ENCODE data around the gene PDE2A. TPM values are rescaled to one million over a fixed set of nuclear protein-coding genes. Genes with fewer than 3 reads are reported as not detected.

PDE2A gene
- total and polyA plus RNA-seq, 5 experiments from 2014 or later: 0.22 to 1.9 (median 0.74) TPM; not detected in 1

GRCh38 chr11:72584939-72585597 is 89.2 kb downstream of the PDE2A start:
- H3K27ac Mint-ChIP-seq: peak overlapping the region; percentile 27 to 95 (median 80)
- H3K9me3 Mint-ChIP-seq: no peaks in the 10 kb centered on the region
- no peaks in the 10 kb centered on the region for H3K36me3 Mint-ChIP-seq
- ATAC-seq: peak in 1 of 2 donors; percentile 3
- peaks cover 14 to 45% (median 29%) of the 10 kb centered on the region in 5 donors for H3K27me3 Mint-ChIP-seq
- peak overlapping the region; percentile 78 to 92 (median 91) for H3K4me3 Mint-ChIP-seq
- POLR2A ChIA-PET: no interaction called here
- DNase-seq: peak in 1 of 10 donors; percentile 52
- peaks cover 17 to 33% (median 30%) of the 10 kb centered on the region in 4 donors for H3K4me1 Mint-ChIP-seq

- peak; percentile 30 to 73 (median 50) for DNase-seq
- POLR2A ChIA-PET: no interaction called here
- Mint-ChIP-seq H3K36me3 (no peaks in the 10 kb centered on the region), H3K27ac (peak overlapping the region; percentile 27 to 95 (median 83)), H3K4me1 (peaks cover 13 to 26% (median 23%) of the 10 kb centered on the region in 4 donors), H3K27me3 (peaks cover 14 to 39% (median 24%) of the 10 kb centered on the region in 5 donors), H3K9me3 (no peaks in the 10 kb centered on the region), H3K4me3 (peak overlapping the region; percentile 78 to 92 (median 91))
- ATAC-seq: peak; percentile 73 to 75
Measured at GRCh38 chr11:72584293-72584938, 89.8 kb downstream of the PDE2A start.

GRCh38 chr11:72583616-72584292 is 90.5 kb downstream of the PDE2A start:
- POLR2A ChIA-PET: no interaction called here
- ATAC-seq: no peak
- H3K36me3 Mint-ChIP-seq: no peaks in the 10 kb centered on the region
- peaks cover 13 to 32% (median 19%) of the 10 kb centered on the region in 5 donors for H3K27me3 Mint-ChIP-seq
- no peaks in the 10 kb centered on the region for H3K9me3 Mint-ChIP-seq
- DNase-seq: peak in 1 of 10 donors; percentile 52
- H3K4me3 Mint-ChIP-seq: peak overlapping the region in 9 of 10 donors; percentile 43 to 79 (median 64)
- peaks cover 13 to 24% (median 21%) of the 10 kb centered on the region in 4 donors for H3K4me1 Mint-ChIP-seq
- H3K27ac Mint-ChIP-seq: peak overlapping the region in 1 of 10 donors; percentile 33

- H3K27ac Mint-ChIP-seq: peak overlapping the region in 1 of 10 donors; percentile 29
- peak overlapping the region in 4 of 10 donors; percentile 4 to 78 (median 16) for H3K4me3 Mint-ChIP-seq
- H3K36me3 Mint-ChIP-seq: no peaks in the 10 kb centered on the region
- H3K9me3 Mint-ChIP-seq: no peaks in the 10 kb centered on the region
- H3K27me3 Mint-ChIP-seq: peaks cover 8 to 26% (median 14%) of the 10 kb centered on the region in 5 donors
- peaks cover 13 to 24% (median 21%) of the 10 kb centered on the region in 4 donors for H3K4me1 Mint-ChIP-seq
- POLR2A ChIA-PET: no interaction called here
- ATAC-seq (no peak), DNase-seq (peak in 1 of 10 donors; percentile 32)
Measured at GRCh38 chr11:72583177-72583553, 91.1 kb downstream of the PDE2A start.

GRCh38 chr11:72582206-72583176 is 91.7 kb downstream of the PDE2A start:
- POLR2A ChIA-PET: no interaction called here
- H3K4me3 Mint-ChIP-seq: peak overlapping the region in 1 of 10 donors; percentile 19
- no peaks in the 10 kb centered on the region for H3K36me3 Mint-ChIP-seq
- DNase-seq (peak in 1 of 10 donors; percentile 44), ATAC-seq (no peak)
- H3K27ac Mint-ChIP-seq: peak overlapping the region in 1 of 10 donors; percentile 29
- H3K27me3 Mint-ChIP-seq: peaks cover 4 to 20% (median 7%) of the 10 kb centered on the region in 5 donors
- H3K9me3 Mint-ChIP-seq: no peaks in the 10 kb centered on the region
- H3K4me1 Mint-ChIP-seq: peaks cover 11 to 24% (median 21%) of the 10 kb centered on the region in 4 donors

- ATAC-seq (no peak), DNase-seq (peak in 1 of 10 donors; percentile 42)
- Mint-ChIP-seq H3K27me3 (peaks cover 1 to 10% (median 5%) of the 10 kb centered on the region in 5 donors), H3K36me3 (no peaks in the 10 kb centered on the region), H3K4me3 (no peak overlapping the region), H3K9me3 (no peaks in the 10 kb centered on the region), H3K4me1 (peaks cover 9 to 23% (median 20%) of the 10 kb centered on the region in 4 donors), H3K27ac (no peak overlapping the region)
- POLR2A ChIA-PET: no interaction called here
Measured at GRCh38 chr11:72581067-72581466, 93.2 kb downstream of the PDE2A start.

- peak in 1 of 10 donors; percentile 41 for DNase-seq
- POLR2A ChIA-PET: no interaction called here
- no peaks in the 10 kb centered on the region for H3K9me3 Mint-ChIP-seq
Measured at GRCh38 chr11:72580642-72580950, 93.6 kb downstream of the PDE2A start.

GRCh38 chr11:72579816-72580641 is 94.2 kb downstream of the PDE2A start:
- Mint-ChIP-seq H3K36me3 (no peaks in the 10 kb centered on the region), H3K27me3 (peaks cover 0 to 4% (median 2%) of the 10 kb centered on the region in 5 donors), H3K4me1 (peaks cover 4 to 13% (median 10%) of the 10 kb centered on the region in 4 donors), H3K4me3 (no peak overlapping the region), H3K27ac (no peak overlapping the region), H3K9me3 (no peaks in the 10 kb centered on the region)
- DNase-seq (peak in 1 of 10 donors; percentile 18), ATAC-seq (no peak)
- POLR2A ChIA-PET: no interaction called here

More at GRCh38 chr11:72580642-72580950, 93.6 kb downstream of the PDE2A start:
- H3K27me3 Mint-ChIP-seq: peaks cover 1 to 5% (median 2%) of the 10 kb centered on the region in 5 donors
- peak overlapping the region in 1 of 10 donors; percentile 56 for H3K27ac Mint-ChIP-seq
- H3K36me3 Mint-ChIP-seq: no peaks in the 10 kb centered on the region
- no peak overlapping the region for H3K4me3 Mint-ChIP-seq
- peaks cover 5 to 19% (median 16%) of the 10 kb centered on the region in 4 donors for H3K4me1 Mint-ChIP-seq
- ATAC-seq: no peak

GRCh38 chr11:72578991-72579815 is 95.0 kb downstream of the PDE2A start:
- Mint-ChIP-seq H3K27ac (no peak overlapping the region), H3K9me3 (no peaks in the 10 kb centered on the region), H3K36me3 (no peaks in the 10 kb centered on the region), H3K4me1 (peaks cover 0 to 5% (median 3%) of the 10 kb centered on the region in 4 donors), H3K27me3 (peaks cover 4 to 11% (median 8%) of the 10 kb centered on the region in 5 donors), H3K4me3 (no peak overlapping the region)
- peak in 1 of 10 donors; percentile 28 for DNase-seq
- no peak for ATAC-seq
- POLR2A ChIA-PET: no interaction called here

- no peak overlapping the region for H3K27ac Mint-ChIP-seq
- ATAC-seq (no peak), DNase-seq (peak in 1 of 10 donors; percentile 14)
- H3K4me3 Mint-ChIP-seq: no peak overlapping the region
- peaks cover 0 to 4% (median 2%) of the 10 kb centered on the region in 4 donors for H3K4me1 Mint-ChIP-seq
- H3K9me3 Mint-ChIP-seq: no peaks in the 10 kb centered on the region
- H3K27me3 Mint-ChIP-seq: peaks cover 6 to 18% (median 8%) of the 10 kb centered on the region in 5 donors
- POLR2A ChIA-PET: no interaction called here
- H3K36me3 Mint-ChIP-seq: no peaks in the 10 kb centered on the region
Measured at GRCh38 chr11:72578566-72578965, 95.7 kb downstream of the PDE2A start.

GRCh38 chr11:72578051-72578450 is 96.2 kb downstream of the PDE2A start:
- POLR2A ChIA-PET: no interaction called here
- Mint-ChIP-seq H3K9me3 (no peaks in the 10 kb centered on the region), H3K4me3 (no peak overlapping the region), H3K36me3 (no peaks in the 10 kb centered on the region), H3K27ac (no peak overlapping the region), H3K27me3 (peaks cover 6 to 22% (median 12%) of the 10 kb centered on the region in 5 donors), H3K4me1 (peaks cover 3 to 6% (median 4%) of the 10 kb centered on the region in 4 donors)
- no peak for ATAC-seq
- DNase-seq: peak in 1 of 10 donors; percentile 56

Measured in naive thymus-derived CD8-positive, alpha-beta T cell (primary cell).